ENCODE measurements around the gene SLC39A5. TPM values are rescaled to one million over a fixed set of nuclear protein-coding genes. Genes with fewer than 3 reads are reported as not detected.
"Not testable (repeated sequence)": the region's sequence is repeated elsewhere in the genome, so short reads cannot be mapped to it uniquely, and the experiment has no call there.

SLC39A5 gene
- polyA plus RNA-seq, 1 donor from 2014 or later, result 0.33 TPM

GRCh38 chr12:56271031-56271430, 41.2 kb downstream of the SLC39A5 start:
- no peaks in the 10 kb centered on the region for H3K9me3 ChIP-seq (ENCODE audit: low read length)
- H3K9me2 ChIP-seq (ENCODE audit: insufficient read depth, low read length), result no peaks in the 10 kb centered on the region
- H3K27ac ChIP-seq (ENCODE audit: low read length), result no peak overlapping the region
- no peaks in the 10 kb centered on the region for H3K27me3 ChIP-seq (ENCODE audit: insufficient read depth, low read depth, low read length)
- H2AFZ ChIP-seq (ENCODE audit: low read depth, low read length), result no peak overlapping the region
- H3K79me2 ChIP-seq (replicated peaks; ENCODE audit: insufficient read depth, low read length), result no peaks in the 10 kb centered on the region
- H3F3A ChIP-seq (ENCODE audit: insufficient read depth, low read length, poor library complexity, severe bottlenecking), result no peaks in the 10 kb centered on the region
- H3K4me2 ChIP-seq (ENCODE audit: low read length), result no peak overlapping the region
- H3K4me3 ChIP-seq (ENCODE audit: low read length), result no peak overlapping the region
- no peaks in the 10 kb centered on the region for H4K20me1 ChIP-seq (ENCODE audit: insufficient read depth)
- H3K9ac ChIP-seq (ENCODE audit: low read length), result no peak overlapping the region
- no peak for TF ChIP-seq EZH2 (IDR thresholded peaks at IDR 0.05; ENCODE audit: borderline replicate concordance, insufficient read depth, low read length, poor library complexity, severe bottlenecking)
- TF ChIP-seq EP300 (conservative IDR thresholded peaks at IDR 0.05; ENCODE audit: poor library complexity, severe bottlenecking), result no peak
- TF ChIP-seq MXI1 (conservative IDR thresholded peaks at IDR 0.05; ENCODE audit: poor library complexity, severe bottlenecking), result no peak
- no peak for TF ChIP-seq TAF1 (IDR thresholded peaks at IDR 0.05; ENCODE audit: low read depth)
- TF ChIP-seq, protein P1, sequence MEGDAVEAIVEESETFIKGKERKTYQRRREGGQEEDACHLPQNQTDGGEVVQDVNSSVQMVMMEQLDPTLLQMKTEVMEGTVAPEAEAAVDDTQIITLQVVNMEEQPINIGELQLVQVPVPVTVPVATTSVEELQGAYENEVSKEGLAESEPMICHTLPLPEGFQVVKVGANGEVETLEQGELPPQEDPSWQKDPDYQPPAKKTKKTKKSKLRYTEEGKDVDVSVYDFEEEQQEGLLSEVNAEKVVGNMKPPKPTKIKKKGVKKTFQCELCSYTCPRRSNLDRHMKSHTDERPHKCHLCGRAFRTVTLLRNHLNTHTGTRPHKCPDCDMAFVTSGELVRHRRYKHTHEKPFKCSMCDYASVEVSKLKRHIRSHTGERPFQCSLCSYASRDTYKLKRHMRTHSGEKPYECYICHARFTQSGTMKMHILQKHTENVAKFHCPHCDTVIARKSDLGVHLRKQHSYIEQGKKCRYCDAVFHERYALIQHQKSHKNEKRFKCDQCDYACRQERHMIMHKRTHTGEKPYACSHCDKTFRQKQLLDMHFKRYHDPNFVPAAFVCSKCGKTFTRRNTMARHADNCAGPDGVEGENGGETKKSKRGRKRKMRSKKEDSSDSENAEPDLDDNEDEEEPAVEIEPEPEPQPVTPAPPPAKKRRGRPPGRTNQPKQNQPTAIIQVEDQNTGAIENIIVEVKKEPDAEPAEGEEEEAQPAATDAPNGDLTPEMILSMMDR (IDR thresholded peaks at IDR 0.05; ENCODE audit: poor library complexity, severe bottlenecking), result peak; percentile 35
- TF ChIP-seq SMC3 (conservative IDR thresholded peaks at IDR 0.05; ENCODE audit: poor library complexity), result no peak
- TF ChIP-seq RAD21 (conservative IDR thresholded peaks at IDR 0.05), result no peak
- TF ChIP-seq REST (IDR thresholded peaks at IDR 0.05; ENCODE audit: borderline replicate concordance), result no peak
- H3K36me3 ChIP-seq (ENCODE audit: insufficient read depth, low read length), result peaks cover 5% of the 10 kb centered on the region

GRCh38 chr12:56272468-56272867, 42.6 kb downstream of the SLC39A5 start:
- not testable (repeated sequence) for H3K4me2 ChIP-seq (ENCODE audit: low read length); H3K36me3 ChIP-seq (ENCODE audit: insufficient read depth, low read length); H3K9me3 ChIP-seq (ENCODE audit: low read length); H4K20me1 ChIP-seq (ENCODE audit: insufficient read depth); H3K9ac ChIP-seq (ENCODE audit: low read length); H3K27me3 ChIP-seq (ENCODE audit: insufficient read depth, low read depth, low read length); H3F3A ChIP-seq (ENCODE audit: insufficient read depth, low read length, poor library complexity, severe bottlenecking); H3K79me2 ChIP-seq (replicated peaks; ENCODE audit: insufficient read depth, low read length); H3K9me2 ChIP-seq (ENCODE audit: insufficient read depth, low read length); H3K27ac ChIP-seq (ENCODE audit: low read length); H2AFZ ChIP-seq (ENCODE audit: low read depth, low read length); H3K4me3 ChIP-seq (ENCODE audit: low read length)

- Histone ChIP-seq H4K20me1 (ENCODE audit: insufficient read depth) (no peaks in the 10 kb centered on the region), H3K9me3 (ENCODE audit: low read length) (no peaks in the 10 kb centered on the region), H3K9me2 (ENCODE audit: insufficient read depth, low read length) (no peaks in the 10 kb centered on the region), H3K79me2 (replicated peaks; ENCODE audit: insufficient read depth, low read length) (no peaks in the 10 kb centered on the region), H3K4me2 (ENCODE audit: low read length) (no peak overlapping the region), H2AFZ (ENCODE audit: low read depth, low read length) (no peak overlapping the region), H3K27me3 (ENCODE audit: insufficient read depth, low read depth, low read length) (no peaks in the 10 kb centered on the region), H3K27ac (ENCODE audit: low read length) (no peak overlapping the region), H3K9ac (ENCODE audit: low read length) (no peak overlapping the region), H3K36me3 (ENCODE audit: insufficient read depth, low read length) (peaks cover 7% of the 10 kb centered on the region), H3K4me3 (ENCODE audit: low read length) (no peak overlapping the region), H3F3A (ENCODE audit: insufficient read depth, low read length, poor library complexity, severe bottlenecking) (no peaks in the 10 kb centered on the region)
- TF ChIP-seq TAF1 (IDR thresholded peaks at IDR 0.05; ENCODE audit: low read depth) (no peak), MXI1 (conservative IDR thresholded peaks at IDR 0.05; ENCODE audit: poor library complexity, severe bottlenecking) (no peak), POLR2AphosphoS5 (IDR thresholded peaks at IDR 0.05) (no peak), REST (IDR thresholded peaks at IDR 0.05; ENCODE audit: borderline replicate concordance) (no peak), SMC3 (conservative IDR thresholded peaks at IDR 0.05; ENCODE audit: poor library complexity) (no peak)
- TF ChIP-seq, protein P1 (IDR thresholded peaks at IDR 0.05; ENCODE audit: poor library complexity, severe bottlenecking), result no peak
Observed at GRCh38 chr12:56274299-56274698, 44.4 kb downstream of the SLC39A5 start.
